ENCODE measurements around the gene WWP2.
"Not testable (repeated sequence)": the region's sequence is repeated elsewhere in the genome, so short reads cannot be mapped to it uniquely, and the experiment has no call there.

DNA sequence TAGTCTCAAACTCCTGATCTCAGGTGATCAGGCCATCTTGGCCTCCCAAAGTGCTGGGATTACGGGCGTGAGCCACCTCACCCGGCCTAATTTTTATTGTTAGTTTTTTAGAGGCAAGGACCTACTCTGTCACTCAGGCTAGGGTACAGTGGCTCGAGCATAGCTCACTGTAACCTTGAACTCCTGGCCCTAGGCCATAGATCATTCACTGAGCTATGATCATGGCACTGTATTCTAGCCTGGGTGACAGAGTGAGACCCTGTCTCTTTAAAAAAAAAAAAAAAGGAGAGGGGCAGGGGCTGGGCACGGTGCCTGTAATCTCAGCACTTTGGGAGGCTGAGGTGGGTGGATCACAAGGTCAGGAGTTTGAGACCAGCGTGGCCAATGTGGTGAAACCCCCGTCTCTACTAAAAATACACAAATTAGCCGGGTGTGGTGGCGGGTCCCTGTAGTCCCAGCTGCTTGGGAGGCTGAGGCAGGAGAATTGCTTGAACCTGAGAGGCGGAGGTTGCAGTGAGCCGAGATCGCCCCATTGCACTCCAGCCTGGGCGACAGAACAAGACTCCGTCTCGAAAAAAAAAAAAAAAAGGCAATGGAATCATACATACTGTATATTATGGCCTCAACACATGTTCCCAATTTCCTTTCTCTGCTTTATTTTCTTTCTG is 53.2 kb downstream of the WWP2 start:
- not testable (repeated sequence) for TF ChIP-seq CTCF (IDR thresholded peaks at IDR 0.05)
- TF ChIP-seq, protein P1, sequence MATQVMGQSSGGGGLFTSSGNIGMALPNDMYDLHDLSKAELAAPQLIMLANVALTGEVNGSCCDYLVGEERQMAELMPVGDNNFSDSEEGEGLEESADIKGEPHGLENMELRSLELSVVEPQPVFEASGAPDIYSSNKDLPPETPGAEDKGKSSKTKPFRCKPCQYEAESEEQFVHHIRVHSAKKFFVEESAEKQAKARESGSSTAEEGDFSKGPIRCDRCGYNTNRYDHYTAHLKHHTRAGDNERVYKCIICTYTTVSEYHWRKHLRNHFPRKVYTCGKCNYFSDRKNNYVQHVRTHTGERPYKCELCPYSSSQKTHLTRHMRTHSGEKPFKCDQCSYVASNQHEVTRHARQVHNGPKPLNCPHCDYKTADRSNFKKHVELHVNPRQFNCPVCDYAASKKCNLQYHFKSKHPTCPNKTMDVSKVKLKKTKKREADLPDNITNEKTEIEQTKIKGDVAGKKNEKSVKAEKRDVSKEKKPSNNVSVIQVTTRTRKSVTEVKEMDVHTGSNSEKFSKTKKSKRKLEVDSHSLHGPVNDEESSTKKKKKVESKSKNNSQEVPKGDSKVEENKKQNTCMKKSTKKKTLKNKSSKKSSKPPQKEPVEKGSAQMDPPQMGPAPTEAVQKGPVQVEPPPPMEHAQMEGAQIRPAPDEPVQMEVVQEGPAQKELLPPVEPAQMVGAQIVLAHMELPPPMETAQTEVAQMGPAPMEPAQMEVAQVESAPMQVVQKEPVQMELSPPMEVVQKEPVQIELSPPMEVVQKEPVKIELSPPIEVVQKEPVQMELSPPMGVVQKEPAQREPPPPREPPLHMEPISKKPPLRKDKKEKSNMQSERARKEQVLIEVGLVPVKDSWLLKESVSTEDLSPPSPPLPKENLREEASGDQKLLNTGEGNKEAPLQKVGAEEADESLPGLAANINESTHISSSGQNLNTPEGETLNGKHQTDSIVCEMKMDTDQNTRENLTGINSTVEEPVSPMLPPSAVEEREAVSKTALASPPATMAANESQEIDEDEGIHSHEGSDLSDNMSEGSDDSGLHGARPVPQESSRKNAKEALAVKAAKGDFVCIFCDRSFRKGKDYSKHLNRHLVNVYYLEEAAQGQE (IDR thresholded peaks at IDR 0.05; ENCODE audit: insufficient read depth in 1 of 2, low read depth in 2 of 2, low read length in 1 of 2): not testable (repeated sequence)
